ENCODE measurements around the gene IL20RB. TPM values are rescaled to one million over a fixed set of nuclear protein-coding genes. Genes with fewer than 3 reads are reported as not detected.
A peak's percentile ranks its signal among the peaks of the same experiment; 100 is the strongest.
"Not testable (repeated sequence)": the region's sequence is repeated elsewhere in the genome, so short reads cannot be mapped to it uniquely, and the experiment has no call there.

IL20RB gene
- total and polyA plus RNA-seq, 5 donors: 0.40 to 1.0 (median 0.57) TPM

GRCh38 chr3:136988651-136989050 lies 30.9 kb downstream of the IL20RB start:
- intact Hi-C loops (cut with DNase I): loop anchor here in 1 of 4 donors (10.0 kb wide), 1 partner anchor 594 kb away; no protein-coding TSS in a partner anchor

DNA sequence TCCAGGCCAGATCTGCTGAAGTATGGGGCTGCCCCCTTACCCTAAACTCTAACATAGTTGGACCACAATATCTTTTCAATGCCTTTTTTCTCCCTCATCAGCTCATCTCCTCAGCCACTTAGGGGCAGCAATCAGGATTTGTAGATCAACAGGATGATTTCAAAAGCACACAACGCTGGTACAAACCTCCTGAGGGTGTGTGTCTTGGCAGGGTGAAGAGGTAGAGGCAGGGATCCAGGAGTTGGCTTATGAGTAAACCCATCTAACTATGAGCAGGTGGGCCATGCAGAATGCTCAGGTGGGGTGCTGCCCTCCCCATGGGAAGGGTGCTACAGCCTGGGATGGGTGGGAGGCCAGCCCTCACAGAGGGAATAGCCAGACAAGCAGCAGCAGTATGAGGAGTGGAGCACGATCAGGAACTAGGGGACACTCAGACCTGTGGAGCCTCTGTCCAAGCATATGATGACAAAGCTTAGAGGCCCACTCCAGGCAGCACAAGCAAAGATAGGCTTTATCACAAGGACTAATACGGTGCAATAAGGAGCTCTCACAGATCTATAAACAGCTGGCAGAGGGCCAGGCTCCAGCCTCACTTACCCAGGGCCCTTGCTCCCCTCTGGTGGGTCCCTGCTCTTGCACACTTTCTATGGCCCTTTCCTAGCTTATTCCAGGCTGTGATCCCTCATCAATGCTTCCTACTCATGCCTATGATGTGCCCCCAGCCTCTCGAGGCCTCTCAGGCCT lies 32.2 kb downstream of the IL20RB start:
- no peak overlapping the region for H3K4me3 ChIP-seq (ENCODE audit: low read length)
- intact Hi-C loops (cut with DNase I): loop anchor here in 1 of 4 donors (10.0 kb wide), 1 partner anchor 595 kb away; no protein-coding TSS in a partner anchor
- peaks cover 5% of the 10 kb centered on the region for H3K4me1 ChIP-seq (ENCODE audit: control insufficient read depth, insufficient read depth, low read length)
- WGBS: 82% methylated on average over 4 of the region's 4 CpGs
- no peak for DNase-seq
- no peaks in the 10 kb centered on the region for H3K27me3 ChIP-seq (ENCODE audit: control insufficient read depth, insufficient read depth)
- H3K9me3 ChIP-seq (ENCODE audit: control insufficient read depth, low read length): no peaks in the 10 kb centered on the region
- no peak for ATAC-seq
- no peak overlapping the region for H3K27ac ChIP-seq (ENCODE audit: low read length)

More at GRCh38 chr3:136988651-136989050, 30.9 kb downstream of the IL20RB start:
- H3K27me3 ChIP-seq (ENCODE audit: control insufficient read depth, insufficient read depth): no peaks in the 10 kb centered on the region
- ATAC-seq (no peak), DNase-seq (no peak)
- peaks cover 6% of the 10 kb centered on the region for H3K4me1 ChIP-seq (ENCODE audit: control insufficient read depth, insufficient read depth, low read length)
- no peak overlapping the region for H3K27ac ChIP-seq (ENCODE audit: low read length)
- 67% methylated on average over 2 of the region's 2 CpGs for WGBS
- H3K9me3 ChIP-seq (ENCODE audit: control insufficient read depth, low read length): no peaks in the 10 kb centered on the region
- H3K4me3 ChIP-seq (ENCODE audit: low read length): no peak overlapping the region

DNA sequence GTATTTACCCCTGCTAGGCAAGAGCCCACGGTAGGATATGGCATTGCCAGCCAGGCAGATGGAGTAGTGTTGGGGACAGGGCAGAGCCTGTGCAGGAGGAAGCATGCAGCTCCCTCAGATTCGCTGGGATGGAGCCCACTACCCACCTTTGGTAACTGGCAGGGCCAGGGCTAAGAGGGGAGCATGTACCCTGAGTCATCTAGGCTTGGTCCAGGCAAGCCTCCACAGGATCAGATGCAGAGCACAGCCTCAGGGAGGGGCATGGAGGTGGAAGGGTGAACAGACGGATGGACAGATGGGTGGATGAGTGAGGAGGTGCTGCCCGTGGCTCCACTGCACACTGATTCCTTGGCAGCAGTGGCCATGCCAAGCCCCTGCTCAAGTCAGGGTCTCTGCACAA lies 33.0 kb downstream of the IL20RB start:
- Histone ChIP-seq H3K4me1 (ENCODE audit: control insufficient read depth, insufficient read depth, low read length) (peaks cover 10% of the 10 kb centered on the region), H3K27me3 (ENCODE audit: control insufficient read depth, insufficient read depth) (no peaks in the 10 kb centered on the region), H3K9me3 (ENCODE audit: control insufficient read depth, low read length) (no peaks in the 10 kb centered on the region), H3K4me3 (ENCODE audit: low read length) (no peak overlapping the region), H3K27ac (ENCODE audit: low read length) (no peak overlapping the region)
- intact Hi-C loops (cut with DNase I): no loop called here
- DNase-seq (no peak), ATAC-seq (no peak)
- 93% methylated on average over 4 of the region's 4 CpGs for WGBS

DNA sequence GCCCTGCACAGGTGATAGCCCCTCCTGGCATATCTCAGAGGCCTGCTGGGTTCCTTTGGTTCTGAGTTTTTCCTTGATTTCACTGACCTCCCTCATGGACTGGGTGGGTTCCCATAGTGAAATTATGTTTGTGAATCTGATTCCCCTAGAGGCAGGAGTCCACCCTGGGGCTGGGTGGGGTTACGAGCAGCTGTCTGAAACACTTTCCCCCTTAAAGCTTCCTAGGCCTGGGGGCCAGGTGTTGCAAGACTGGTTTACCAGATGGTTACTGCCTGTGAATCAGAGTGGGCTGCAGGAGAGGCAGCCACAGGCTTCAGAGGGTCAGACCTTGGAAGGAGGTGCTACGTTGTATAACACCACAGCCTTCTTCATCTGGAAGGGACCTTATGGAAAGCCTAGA lies 34.3 kb downstream of the IL20RB start:
- no peak for ATAC-seq
- intact Hi-C loops (cut with DNase I): no loop called here
- DNase-seq: no peak
- WGBS: 100% methylated on average over 2 of the region's 2 CpGs
- Histone ChIP-seq H3K4me1 (ENCODE audit: control insufficient read depth, insufficient read depth, low read length) (peaks cover 12% of the 10 kb centered on the region), H3K27ac (ENCODE audit: low read length) (no peak overlapping the region), H3K4me3 (ENCODE audit: low read length) (no peak overlapping the region), H3K27me3 (ENCODE audit: control insufficient read depth, insufficient read depth) (no peaks in the 10 kb centered on the region), H3K9me3 (ENCODE audit: control insufficient read depth, low read length) (no peaks in the 10 kb centered on the region)

DNA sequence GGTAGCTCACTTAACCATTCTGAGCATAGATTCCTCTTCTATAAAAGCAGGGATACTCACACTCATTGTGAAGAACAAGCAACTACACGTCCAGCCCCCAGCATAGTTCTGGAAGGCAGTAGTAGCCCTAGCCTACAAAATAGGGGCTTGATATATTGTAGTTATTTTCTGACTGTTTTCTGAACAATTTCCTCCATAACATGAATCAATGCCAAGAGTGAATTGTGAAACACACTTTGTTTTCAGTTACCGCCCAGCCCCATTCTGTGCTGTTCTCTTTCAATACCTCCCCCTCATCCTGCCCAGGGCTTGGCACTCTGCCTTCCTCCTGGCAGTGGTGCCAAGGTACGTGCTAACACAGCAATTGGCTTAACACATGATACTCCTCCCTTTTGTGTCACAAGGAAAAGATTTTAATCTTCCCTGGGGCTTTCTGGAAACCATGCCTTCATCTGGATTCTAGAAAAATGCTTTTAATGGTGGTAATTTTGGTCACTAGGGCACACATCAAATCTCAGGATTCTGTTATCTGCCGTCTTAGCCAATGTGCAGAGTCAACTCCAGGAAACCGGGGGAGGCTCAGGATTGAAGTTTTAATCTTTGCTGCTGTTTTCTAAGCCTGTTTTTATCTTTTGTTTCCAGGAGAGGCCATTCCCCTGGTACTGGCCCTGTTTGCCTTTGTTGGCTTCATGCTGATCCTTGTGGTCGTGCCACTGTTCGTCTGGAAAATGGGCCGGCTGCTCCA lies 37.2 kb downstream of the IL20RB start:
- peak; percentile 96 for ATAC-seq
- H3K27me3 ChIP-seq (ENCODE audit: control insufficient read depth, insufficient read depth): no peaks in the 10 kb centered on the region
- DNase-seq: peak; percentile 87 to 95 (median 93)
- H3K4me1 ChIP-seq (ENCODE audit: control insufficient read depth, insufficient read depth, low read length): peaks cover 12% of the 10 kb centered on the region
- H3K4me3 ChIP-seq (ENCODE audit: low read length): no peak overlapping the region
- peak overlapping the region; percentile 92 for H3K27ac ChIP-seq (ENCODE audit: low read length)
- 27% methylated on average over 8 of the region's 8 CpGs for WGBS
- H3K9me3 ChIP-seq (ENCODE audit: control insufficient read depth, low read length): no peaks in the 10 kb centered on the region
- intact Hi-C loops (cut with DNase I): no loop called here

DNA sequence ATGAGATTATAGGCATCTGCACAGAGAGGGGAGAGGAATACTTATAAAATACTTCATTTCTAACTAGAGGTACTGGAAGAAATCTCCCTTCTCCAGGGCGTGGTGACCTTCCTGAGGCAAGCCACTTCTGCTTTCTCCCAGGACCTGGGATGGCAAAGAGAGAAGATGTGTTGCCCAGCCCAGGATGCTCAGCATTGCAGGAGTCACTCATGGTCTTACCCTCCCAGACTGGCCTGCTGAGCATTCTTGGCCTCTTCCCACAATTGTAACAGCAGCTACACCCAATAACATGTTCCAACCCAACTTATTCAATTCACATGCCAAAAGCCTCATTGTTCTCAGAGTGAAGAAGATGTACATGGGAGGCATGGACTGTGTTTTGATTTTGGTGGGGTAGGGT lies 37.9 kb downstream of the IL20RB start:
- Histone ChIP-seq H3K27me3 (ENCODE audit: control insufficient read depth, insufficient read depth) (no peaks in the 10 kb centered on the region), H3K4me1 (ENCODE audit: control insufficient read depth, insufficient read depth, low read length) (peaks cover 12% of the 10 kb centered on the region), H3K27ac (ENCODE audit: low read length) (peak overlapping the region; percentile 92), H3K4me3 (ENCODE audit: low read length) (no peak overlapping the region), H3K9me3 (ENCODE audit: control insufficient read depth, low read length) (no peaks in the 10 kb centered on the region)
- intact Hi-C loops (cut with DNase I): no loop called here
- peak; percentile 53 to 80 for ATAC-seq
- peak in 1 of 3 donors; percentile 50 for DNase-seq
- WGBS: 77% methylated on average over 1 of the region's 1 CpG

- Histone ChIP-seq H3K4me3 (ENCODE audit: low read length) (no peak overlapping the region), H3K9me3 (ENCODE audit: control insufficient read depth, low read length) (no peaks in the 10 kb centered on the region), H3K27ac (ENCODE audit: low read length) (no peak overlapping the region), H3K4me1 (ENCODE audit: control insufficient read depth, insufficient read depth, low read length) (peaks cover 8% of the 10 kb centered on the region), H3K27me3 (ENCODE audit: control insufficient read depth, insufficient read depth) (no peaks in the 10 kb centered on the region)
- ATAC-seq (no peak), DNase-seq (no peak)
- intact Hi-C loops (cut with DNase I): no loop called here
Observed at GRCh38 chr3:137000039-137000438, 42.3 kb downstream of the IL20RB start.

DNA sequence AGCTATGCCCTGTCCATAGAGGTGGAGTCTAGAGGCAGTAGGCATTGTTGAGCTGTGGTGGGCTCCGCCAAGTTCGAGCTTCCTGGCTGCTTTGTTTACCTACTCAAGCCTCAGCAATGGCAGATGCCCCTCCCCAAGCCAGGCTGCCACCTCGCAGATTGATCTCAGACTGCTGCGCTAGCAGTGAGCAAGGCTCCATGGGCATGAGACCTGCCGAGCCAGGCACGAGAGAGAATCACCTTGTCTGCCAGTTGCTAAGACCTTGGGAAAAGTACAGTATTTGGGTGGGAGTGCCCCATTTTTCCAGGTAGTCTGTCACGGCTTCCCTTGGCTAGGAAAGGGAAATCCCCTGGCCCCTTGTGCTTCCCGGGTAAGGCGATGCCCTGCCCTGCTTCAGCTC lies 49.6 kb downstream of the IL20RB start:
- H3K4me1 ChIP-seq (ENCODE audit: control insufficient read depth, insufficient read depth, low read length); intact Hi-C loops (cut with DNase I); ATAC-seq; DNase-seq; H3K9me3 ChIP-seq (ENCODE audit: control insufficient read depth, low read length); H3K27me3 ChIP-seq (ENCODE audit: control insufficient read depth, insufficient read depth); H3K27ac ChIP-seq (ENCODE audit: low read length); H3K4me3 ChIP-seq (ENCODE audit: low read length): not testable (repeated sequence)
- 91% methylated on average over 9 of the region's 9 CpGs for WGBS

- Histone ChIP-seq H3K4me3 (ENCODE audit: low read length) (no peak overlapping the region), H3K27ac (ENCODE audit: low read length) (no peak overlapping the region), H3K4me1 (ENCODE audit: control insufficient read depth, insufficient read depth, low read length) (no peaks in the 10 kb centered on the region), H3K27me3 (ENCODE audit: control insufficient read depth, insufficient read depth) (no peaks in the 10 kb centered on the region), H3K9me3 (ENCODE audit: control insufficient read depth, low read length) (no peaks in the 10 kb centered on the region)
- ATAC-seq (no peak), DNase-seq (no peak)
- WGBS: 78% methylated on average over 3 of the region's 3 CpGs
- intact Hi-C loops (cut with DNase I): no loop called here
Observed at GRCh38 chr3:137008131-137008530, 50.3 kb downstream of the IL20RB start.

DNA sequence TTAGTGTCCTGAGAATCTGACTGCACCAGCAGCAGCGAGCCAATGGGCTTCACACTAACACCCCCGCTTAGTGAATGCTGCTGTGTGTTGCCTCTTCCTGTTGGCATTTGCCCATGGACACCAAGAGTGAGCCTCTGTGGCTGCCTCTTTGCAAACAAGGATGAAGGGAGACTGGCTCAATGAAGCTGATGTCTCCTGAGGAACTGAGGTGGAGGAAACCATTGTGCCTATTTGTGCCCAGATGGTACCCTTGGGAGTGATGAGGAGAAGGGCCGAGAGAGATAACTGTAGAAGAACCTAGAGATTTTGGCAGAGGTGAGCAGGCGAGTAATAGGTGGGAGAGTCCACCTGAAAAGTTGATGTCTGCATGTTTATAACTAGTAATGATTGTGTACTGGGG lies 51.2 kb downstream of the IL20RB start:
- Histone ChIP-seq H3K27me3 (ENCODE audit: control insufficient read depth, insufficient read depth) (no peaks in the 10 kb centered on the region), H3K4me1 (ENCODE audit: control insufficient read depth, insufficient read depth, low read length) (no peaks in the 10 kb centered on the region), H3K4me3 (ENCODE audit: low read length) (no peak overlapping the region), H3K9me3 (ENCODE audit: control insufficient read depth, low read length) (no peaks in the 10 kb centered on the region), H3K27ac (ENCODE audit: low read length) (no peak overlapping the region)
- intact Hi-C loops (cut with DNase I): no loop called here
- 88% methylated on average over 4 of the region's 4 CpGs for WGBS
- no peak for ATAC-seq
- no peak for DNase-seq

- Histone ChIP-seq H3K4me3 (ENCODE audit: low read length) (no peak overlapping the region), H3K27me3 (ENCODE audit: control insufficient read depth, insufficient read depth) (no peaks in the 10 kb centered on the region), H3K4me1 (ENCODE audit: control insufficient read depth, insufficient read depth, low read length) (no peaks in the 10 kb centered on the region), H3K27ac (ENCODE audit: low read length) (no peak overlapping the region), H3K9me3 (ENCODE audit: control insufficient read depth, low read length) (no peaks in the 10 kb centered on the region)
- WGBS: 94% methylated on average over 6 of the region's 6 CpGs
- intact Hi-C loops (cut with DNase I): loop anchor here (5.0 to 10.0 kb wide), 5 partner anchors 253 to 938 kb away; partner anchors contain the start of gene STAG1 (in 2 of the 4)
- DNase-seq (no peak), ATAC-seq (no peak)
Observed at GRCh38 chr3:137010137-137010536, 52.4 kb downstream of the IL20RB start.
